GM12872 (cell line): ENCODE data around the gene ZNF419.

ENCODE experiments used
- CTCF ChIP-seq: IDR thresholded peaks from 3 replicates; pipeline ENCODE4 v1.5.1; 2011; ENCODE audit warnings: low read depth, mild to moderate bottlenecking, low read length, moderate library complexity; ENCODE audit not compliant: insufficient read depth

ZNF419 gene

DNA sequence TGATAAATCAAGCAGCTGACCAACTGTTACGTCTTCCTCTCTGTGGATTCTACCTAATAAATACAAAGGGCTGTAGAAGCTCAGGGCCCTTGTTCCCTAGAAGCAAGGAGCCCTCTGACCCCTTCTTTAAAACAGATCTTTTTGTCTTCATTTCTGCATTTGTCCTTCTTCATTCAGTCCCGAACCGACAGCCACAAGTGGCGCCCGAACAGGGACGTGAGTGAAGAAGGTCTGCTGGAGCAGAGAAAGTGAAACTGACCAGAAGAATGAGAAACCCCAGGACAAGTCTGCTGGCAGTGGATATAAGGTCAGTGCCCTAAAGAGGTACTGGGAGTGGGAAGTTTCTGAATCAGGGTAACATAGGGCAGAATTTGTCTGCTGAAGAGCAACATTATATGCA, 25.3 kb downstream of the ZNF419 start:
- no peak for TF ChIP-seq CTCF

GRCh38 chr19:57515255-57515654, 27.7 kb downstream of the ZNF419 start:
- TF ChIP-seq CTCF: no peak

GRCh38 chr19:57527136-57527881, 39.8 kb downstream of the ZNF419 start, which contains the start of gene ZNF549:
TSS of gene ZNF549 (plus strand) at chr19:57527356. CDS start at chr19:57527574, 218 bp downstream.
- no peak for TF ChIP-seq CTCF

GRCh38 chr19:57537953-57538547, 50.5 kb downstream of the ZNF419 start:
- no peak for TF ChIP-seq CTCF
